Peyer's patch (tissue), 4 donors: ENCODE measurements around the gene NAA10.

Source experiments
- CTCF ChIP-seq, 6 experiments: fragments of 450-650 bp in 4 of 6; fragments of 200-600 bp in 2 of 6; sonication (generic) in 1 of 6; IDR thresholded peaks; one replicate each; pipeline ENCODE4 v1.5.1; 2017 to 2019; ENCODE audit warnings: antibody characterized with exemption in 6 of 6, mild to moderate bottlenecking in 3 of 6, moderate library complexity in 1 of 6
- POLR2A ChIP-seq, 2 donors: fragments of 450-650 bp; IDR thresholded peaks; one replicate each; pipeline ENCODE4 v1.5.1; 2017; ENCODE audit warnings: antibody characterized with exemption in 2 of 2, mild to moderate bottlenecking in 2 of 2, moderate library complexity in 2 of 2

- TF ChIP-seq POLR2A (IDR thresholded peaks at IDR 0.05): no peak
- no peak for TF ChIP-seq CTCF (IDR thresholded peaks at IDR 0.05)
Measured at GRCh38 chrX:153889123-153889522, 45.7 kb downstream of the NAA10 start.
